HG02763 (cell line): ENCODE results near the gene CDC42SE2.
A peak's percentile ranks its signal among the peaks of the same experiment; 100 is the strongest.
"Not testable (repeated sequence)": the region's sequence is repeated elsewhere in the genome, so short reads cannot be mapped to it uniquely, and the experiment has no call there.

Source experiments
- ATAC-seq: cut with Tn5 transposase; IDR thresholded peaks from one replicate; pipeline ENCODE4 v1.9.1; 2021; ENCODE audit warnings: mild to moderate bottlenecking, moderate library complexity; ENCODE audit not compliant: unreplicated experiment

The CDC42SE2 gene

DNA sequence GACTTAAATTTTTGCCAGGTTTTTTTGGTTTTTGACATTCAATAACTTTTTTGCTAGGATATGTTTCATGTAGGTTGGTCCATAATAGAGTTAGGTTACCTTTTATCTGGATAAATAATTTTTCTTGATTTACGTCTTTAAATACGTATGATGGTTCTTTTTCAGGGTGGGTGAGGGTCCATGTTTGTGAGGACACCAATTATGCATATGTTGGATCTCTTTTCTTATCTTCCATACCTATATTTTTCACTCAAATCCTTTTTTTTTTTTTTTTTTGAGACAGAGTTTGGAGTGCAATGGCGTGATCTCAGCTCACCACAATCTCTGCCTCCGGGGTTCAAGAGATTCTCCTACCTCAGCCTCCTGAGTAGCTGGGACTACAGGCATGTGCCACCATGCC lies 17.3 kb upstream of the CDC42SE2 start:
- no peak for ATAC-seq

DNA sequence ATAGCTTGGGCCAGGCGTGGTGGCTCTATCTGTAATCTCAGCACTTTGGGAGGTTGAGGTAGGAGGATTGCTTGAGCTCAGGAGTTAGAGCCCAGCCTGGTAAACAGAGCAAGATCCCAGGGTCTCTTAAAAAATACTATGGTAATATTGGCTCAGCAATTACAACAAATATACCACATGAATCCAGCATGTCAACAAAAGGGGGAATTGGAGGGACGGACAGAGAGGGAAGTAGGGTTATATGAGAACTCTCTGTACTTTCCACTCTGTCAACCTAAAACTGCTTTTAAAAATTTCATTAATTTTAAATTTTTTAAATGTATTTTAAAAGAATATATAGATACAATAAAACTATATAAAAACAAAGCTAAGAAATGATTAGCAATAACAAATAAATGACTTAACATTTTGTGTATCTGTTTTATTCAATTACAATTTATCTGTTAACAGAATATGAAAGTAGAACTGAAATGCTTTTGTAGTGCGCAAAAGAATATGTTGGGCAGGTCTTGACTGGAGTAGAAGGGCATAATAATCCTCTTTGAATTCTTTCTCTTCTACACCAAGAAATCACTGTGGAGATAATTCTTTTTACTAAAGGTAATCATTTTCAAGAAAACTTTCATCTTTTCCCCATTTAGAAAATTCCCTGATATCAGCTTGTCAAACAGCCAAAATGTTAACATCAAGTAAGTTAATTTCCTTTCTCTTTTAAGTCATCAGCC lies 12.9 kb upstream of the CDC42SE2 start:
- ATAC-seq: no peak

DNA sequence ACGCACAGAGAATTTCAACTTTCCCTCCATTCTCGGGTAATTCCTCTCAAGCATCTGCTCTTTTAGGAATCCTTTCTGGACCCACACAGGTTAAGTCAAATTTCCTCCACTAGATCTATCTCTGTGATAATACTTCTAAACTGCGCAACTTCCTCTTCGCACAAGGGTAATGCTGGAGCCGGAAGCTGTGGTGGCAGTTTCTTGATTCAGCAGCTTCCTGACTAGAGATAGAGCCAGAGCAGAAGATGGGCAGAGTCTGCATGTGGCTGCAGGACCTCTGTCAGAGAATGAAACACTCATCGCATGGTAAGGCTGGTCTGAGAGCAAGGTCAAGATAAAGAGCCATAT lies 11.1 kb upstream of the CDC42SE2 start:
- peak; percentile 78 for ATAC-seq

DNA sequence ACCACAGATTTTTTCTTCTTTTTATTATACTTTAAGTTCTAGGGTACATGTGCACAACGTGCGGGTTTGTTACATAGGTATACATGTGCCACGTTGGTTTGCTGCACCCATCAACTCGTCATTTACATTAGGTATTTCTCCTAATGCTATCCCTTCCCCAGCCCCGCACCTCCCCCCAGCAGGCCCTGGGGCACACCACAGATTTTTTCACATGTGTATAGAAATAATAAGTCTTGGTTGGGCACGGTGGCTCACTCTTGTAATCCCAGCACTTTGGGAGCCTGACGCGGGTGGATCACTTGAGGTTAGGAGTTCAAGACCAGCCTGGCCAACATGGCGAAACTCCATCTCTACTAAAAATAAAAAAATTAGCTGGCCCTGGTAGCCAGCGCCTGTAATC lies 9.8 kb upstream of the CDC42SE2 start:
- not testable (repeated sequence) for ATAC-seq

DNA sequence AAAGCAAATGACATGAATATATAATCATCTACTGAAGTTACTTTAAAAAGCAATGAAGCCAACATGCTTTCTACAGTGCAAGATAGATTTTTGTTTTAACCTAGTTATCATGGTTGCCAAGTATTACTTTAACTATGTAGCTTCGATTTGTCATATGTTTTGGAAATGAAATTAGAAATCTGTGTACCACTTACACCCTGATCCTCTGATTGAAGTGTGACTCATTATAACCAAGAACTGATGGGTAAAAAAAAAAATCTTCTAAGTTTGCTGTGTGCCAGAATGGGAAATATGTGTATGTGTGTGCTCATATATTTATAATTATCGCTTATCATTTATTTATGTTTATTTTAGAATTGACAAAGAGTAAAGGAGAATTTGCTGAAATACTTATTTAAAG lies 9.1 kb upstream of the CDC42SE2 start:
- no peak for ATAC-seq

DNA sequence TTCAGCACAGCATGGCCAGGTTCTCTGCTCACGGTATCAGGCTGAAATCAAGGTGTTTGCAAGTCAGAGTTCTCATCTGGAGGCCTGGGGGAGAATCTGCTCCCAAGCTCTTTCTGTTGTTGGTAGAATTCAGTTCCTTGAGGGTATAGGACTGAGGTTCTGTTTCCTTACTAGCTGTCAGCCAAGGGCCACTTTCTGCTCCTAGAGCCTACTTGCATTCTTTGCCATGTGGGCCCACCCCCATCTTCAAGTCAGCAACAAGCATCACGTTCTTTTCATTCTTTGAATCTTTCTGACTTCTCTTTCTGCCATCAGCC lies 7.4 kb upstream of the CDC42SE2 start:
- no peak for ATAC-seq

DNA sequence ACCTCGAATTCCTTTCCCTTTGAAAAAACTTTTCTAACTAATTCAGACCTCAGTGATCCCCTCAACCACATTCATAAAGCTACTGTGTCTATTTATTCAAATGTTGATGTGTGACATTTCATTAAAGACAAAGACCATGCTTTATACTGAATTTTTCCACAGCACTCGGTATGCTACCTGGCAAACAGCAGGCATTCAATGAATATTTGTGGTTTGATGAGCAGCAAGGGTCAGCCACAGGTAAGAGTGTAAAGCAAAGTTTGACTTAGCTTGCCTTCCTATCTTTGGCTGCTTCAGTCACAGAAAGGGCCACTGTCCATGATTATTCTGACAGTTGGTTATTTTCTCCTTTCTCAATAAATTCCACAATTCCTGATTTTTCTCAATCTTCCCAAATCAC lies 5.1 kb upstream of the CDC42SE2 start:
- no peak for ATAC-seq

DNA sequence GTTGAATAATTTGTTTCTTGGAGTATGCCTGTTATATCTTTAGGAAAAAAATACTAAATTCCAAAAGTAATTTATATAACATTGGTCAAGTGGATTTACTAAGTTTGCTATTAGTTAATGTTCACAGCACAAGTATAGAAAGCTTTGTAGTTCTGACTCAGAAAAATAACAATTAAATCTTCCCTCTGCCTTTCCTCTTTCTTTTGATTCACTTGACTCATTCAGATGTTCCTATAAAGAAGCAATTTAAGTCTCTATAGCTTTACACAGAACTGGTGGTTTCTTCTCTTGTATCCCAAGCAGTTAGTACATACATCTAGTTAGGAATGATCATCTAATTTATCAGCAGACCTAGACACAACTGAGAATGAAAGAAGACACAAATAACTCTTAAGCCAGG lies 4.5 kb upstream of the CDC42SE2 start:
- ATAC-seq: no peak

DNA sequence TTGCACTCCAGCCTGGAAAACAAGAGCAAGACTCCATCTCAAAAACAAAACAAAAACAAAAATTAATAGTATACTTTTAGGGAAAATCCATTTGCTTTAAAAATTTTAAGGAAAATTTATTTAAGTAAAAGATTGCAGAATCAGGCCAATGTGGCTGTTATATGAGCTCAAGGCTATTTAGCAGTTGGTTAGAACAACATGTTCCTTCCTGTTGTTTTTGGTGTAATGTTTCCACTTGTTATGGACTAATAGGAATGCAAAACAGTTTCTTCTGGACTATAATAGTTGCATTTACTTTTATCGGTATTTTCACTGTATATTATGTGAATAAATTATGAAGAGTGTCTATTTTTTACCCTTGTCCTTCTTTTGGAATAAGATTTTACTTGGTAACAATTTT lies 3.0 kb upstream of the CDC42SE2 start:
- ATAC-seq: no peak

DNA sequence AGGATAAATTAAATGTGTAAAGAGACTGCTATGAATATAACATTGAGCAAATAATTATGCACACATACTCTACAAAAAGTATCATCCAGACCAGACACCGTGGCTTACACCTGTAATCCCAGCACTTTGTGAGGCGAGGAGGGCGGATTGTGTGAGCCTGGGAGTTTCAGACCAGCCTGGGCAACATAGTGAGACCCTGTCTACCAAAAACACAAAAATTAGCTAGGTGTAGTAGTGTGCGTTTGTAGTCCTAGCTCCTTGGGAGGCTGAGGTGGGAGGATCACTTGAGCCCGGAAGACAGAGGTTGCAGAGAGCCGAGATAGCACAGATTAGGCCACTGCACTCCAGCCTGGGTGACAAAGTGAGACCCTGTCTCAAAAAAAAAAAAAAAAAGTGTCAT lies 2.4 kb upstream of the CDC42SE2 start:
- ATAC-seq: no peak

DNA sequence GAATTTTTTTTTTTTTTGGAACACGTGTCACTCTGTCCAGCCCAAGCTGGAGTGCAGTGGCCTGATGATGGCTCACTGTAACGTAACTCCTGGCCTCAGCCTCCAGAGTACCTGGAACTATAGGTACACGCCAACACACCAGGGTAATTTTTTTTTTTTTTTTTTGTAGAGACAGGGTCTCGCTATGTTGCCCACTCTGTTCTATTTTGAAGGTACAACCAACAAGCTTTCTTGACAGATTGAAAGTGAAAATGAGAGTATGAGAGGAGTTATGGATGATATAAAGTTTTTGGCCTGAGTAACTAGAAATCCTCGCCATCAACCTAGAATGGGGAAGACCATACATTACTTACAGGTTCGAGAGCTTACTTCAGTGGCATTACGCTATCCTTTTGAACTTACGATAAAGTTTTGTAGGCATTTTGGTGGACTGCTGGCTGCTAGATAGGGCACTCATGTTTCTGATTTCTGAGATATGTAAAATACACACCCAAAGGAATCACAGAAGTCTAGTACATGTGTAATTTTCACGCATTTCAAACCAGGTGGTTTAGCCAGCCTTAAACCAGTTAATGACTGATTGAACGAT lies 806 bp upstream of the CDC42SE2 start:
- ATAC-seq: peak; percentile 8

DNA sequence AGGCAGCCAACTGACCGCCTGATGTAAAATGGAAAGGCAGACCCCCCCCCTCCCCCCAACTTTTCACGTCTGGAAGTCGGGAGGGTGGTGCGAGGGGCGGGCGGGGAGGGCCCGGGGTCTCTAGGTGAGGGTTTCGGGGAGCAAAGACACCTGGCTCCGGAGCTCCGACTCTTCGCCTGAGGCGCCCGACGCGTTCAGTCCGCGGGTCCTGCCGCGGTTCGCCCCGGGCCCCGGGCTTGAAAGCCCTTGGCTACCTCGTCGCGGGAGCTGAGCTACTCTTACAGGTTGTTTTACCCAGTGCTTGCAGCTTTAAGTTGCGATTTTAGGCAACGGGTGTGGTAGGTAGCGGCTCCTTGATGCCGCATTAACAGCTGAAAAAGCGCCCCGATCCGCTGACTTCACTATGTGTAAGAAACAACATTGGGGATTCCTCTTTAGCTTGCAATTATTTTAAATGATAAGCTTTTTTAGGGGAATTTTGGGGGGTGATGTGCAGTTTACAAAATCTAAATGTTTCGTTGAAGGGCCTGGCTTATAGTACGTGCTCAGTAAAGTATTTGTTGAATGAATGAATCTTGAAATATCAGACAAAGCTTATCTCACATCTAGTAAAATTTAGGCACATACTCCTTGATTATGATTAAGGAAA lies 722 bp downstream of the CDC42SE2 start:
- peak; percentile 3 for ATAC-seq

DNA sequence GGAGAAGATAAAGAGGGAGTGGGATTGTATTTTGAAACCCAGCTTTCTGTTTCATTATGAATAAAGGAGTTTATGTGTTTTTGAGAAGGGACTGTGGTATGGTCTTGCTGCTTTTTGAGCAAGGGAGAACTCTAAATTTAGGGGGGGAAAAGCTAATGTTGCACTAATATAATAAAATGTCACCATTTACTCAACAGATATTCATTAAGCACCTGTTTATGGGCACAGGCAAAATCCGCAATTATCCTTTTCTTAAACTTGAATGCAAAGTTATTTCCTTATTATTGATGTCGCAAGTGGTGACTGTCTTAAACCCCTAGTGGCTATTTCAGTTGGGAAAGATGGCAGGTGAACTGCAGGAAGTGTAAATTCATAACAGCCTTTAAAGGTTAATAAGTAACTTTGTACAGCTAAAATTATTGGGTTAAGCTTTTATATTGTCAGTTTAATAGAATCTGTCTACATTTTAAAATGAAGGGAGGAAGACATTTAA lies 1.5 kb downstream of the CDC42SE2 start:
- peak; percentile 26 for ATAC-seq

DNA sequence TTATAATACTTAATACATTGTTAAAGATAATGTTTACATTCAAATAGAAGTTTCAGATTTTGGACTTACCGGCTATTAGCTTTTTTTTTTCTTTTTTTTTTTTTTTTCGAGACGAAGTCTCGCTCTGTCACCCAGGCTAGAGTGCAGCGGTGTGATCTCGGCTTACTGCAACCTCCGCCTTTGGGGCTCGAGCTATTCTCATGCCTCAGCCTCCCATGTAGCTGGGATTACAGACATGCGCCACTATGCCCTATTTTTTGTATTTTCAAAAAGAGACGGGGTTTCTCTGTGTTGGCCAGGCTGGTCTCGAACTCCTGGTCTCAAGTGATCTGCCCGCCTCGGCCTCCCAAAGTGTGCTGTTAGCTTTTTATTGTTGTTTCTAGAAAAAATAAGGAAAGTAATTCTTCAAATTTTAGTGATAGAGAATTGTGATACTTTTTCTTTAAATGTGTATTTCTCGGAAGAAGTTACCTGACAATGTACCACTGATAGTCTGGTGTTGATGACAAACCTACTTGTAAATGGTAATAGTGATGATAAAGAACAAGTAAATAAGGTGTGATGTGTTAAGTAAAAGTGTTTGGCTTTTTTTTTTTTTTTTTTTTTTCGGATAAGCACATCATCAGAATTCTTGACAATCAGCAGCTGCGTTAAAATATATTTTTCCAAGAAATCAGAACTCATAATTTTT lies 2.7 kb downstream of the CDC42SE2 start:
- ATAC-seq: no peak

DNA sequence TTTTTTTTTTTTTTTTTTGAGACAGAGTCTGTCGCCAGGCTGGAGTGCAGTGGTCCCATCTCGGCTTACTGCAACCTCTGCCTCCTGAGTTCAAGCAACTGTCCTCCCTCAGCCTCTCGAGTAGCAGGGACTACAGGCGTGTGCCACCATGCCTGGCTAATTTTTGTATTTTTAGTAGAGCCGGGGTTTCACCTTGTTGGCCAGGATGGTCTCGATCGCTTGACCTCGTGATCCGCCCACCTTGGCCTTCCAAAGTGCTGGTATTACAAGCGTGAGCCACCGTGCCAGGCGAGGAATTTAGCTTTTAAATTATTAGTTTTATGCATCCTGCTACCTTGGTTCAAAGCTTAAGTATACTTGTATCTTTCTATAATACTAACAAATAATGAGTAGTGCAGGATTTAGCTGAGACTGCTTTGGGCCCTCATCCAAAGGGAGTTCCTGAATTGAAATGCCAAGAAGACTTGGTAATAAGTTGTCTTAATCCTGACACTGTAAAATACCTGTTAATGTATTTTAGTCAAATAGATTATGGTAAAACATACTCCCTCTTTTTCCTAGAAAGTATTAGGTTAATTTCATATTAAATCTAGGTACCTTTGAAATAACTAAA lies 5.0 kb downstream of the CDC42SE2 start:
- ATAC-seq: no peak

DNA sequence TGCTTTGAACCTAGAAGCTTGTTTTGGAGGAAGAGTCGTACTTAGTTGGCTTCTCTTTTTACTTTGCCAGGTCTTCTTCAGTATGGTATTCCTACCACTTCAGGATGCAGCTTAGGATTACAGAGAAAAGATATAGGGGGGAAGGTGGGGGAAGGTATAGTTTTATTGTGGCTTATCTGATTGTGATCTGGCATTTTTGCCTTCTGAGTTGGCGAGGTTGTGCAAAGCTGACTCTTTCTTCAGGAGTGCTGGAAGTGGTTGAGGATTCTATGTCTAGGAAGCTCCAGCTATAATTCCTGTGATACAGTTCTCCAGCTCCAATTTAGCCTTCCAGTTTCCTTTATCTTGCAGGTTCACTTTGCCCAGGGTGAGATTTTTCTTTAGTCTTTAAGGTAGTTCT lies 7.0 kb downstream of the CDC42SE2 start:
- no peak for ATAC-seq

DNA sequence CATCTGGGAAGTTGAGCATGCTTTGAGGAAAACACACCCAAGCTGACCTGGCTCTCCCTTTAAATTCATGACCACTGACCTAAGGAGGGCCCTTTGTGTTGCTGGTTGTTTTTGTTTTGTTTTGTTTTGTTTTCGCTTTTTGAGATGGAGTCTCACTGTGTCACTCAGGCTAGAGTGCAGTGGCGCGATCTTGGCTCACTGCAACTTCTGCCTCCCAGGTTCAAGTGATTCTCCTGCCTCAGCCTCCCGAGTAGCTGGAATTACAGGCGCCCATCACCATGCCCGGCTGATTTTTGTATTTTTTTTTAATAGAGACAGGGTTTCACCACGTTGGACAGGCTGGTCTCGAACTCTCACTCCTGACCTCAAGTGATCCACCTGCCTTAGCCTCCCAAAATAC lies 8.0 kb downstream of the CDC42SE2 start:
- ATAC-seq: not testable (repeated sequence)

DNA sequence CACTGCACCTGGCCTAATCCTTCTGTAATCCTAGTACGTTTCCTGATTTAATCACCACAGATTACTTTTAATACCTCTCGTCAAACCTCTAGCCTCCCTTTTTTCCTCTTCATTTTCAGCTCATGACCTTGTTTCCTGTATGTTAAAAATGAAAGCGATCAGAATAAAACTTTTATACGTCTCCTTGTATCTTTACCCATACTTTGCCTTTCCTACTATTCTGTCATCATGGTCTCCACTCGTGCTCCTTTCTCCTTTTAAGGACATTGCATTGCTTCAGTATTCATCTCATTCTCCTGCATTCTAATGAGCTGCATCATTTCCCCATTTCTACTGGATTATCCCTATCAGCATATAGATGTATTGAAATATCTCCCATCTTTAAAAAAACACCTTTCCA lies 8.5 kb downstream of the CDC42SE2 start:
- no peak for ATAC-seq

DNA sequence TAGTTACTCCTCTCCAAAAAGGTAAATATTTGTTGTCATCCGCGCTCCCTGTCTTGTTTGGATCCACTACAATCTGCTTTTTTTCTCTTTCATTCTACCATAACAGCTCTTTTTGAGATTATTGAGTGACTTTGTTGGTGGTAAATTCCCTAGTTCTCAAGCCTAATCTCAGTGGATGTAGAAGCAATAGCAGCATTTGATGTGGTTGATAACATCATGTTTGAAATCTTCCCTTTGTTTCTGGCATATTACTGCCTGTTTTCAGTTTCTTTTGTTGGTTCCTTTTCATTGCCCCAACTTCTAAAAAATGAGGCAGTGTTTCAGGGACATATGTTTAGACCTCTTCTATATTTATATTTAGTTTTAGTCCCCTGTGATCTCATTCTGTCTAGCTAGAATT lies 8.9 kb downstream of the CDC42SE2 start:
- ATAC-seq: no peak

DNA sequence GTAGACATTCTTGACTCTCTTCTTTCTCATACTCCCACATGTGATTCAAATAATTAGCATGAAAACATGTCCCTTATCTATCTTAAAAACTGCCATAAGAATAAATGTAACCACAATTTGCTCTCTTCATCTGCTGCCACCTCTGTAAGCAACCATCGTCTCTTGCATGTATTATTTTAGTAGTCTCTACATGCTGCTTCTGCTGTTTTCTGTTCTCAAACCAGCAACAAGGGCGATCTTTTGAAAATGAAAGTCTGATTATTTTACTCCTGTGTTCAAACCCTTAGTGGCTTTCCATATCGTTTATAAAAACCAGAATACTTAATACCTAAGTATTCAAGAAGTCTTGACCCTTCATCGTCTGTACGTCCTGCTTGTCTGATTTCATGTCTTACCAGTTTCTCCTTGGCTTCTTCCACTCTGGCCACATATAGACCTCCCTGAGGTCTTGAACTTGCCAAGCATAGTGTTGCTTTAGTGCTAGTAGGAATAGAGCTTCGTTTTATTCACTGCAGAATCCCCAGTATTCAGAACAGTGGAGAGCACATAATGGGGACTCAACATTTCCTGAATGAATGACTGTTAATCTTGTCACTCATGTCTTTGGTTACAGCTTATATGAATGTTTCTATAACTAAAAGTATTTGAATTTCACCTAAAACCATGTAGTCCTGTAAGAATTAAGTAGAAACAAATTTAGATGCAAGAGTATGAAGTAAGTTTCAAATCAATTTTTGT lies 10.6 kb downstream of the CDC42SE2 start:
- no peak for ATAC-seq

DNA sequence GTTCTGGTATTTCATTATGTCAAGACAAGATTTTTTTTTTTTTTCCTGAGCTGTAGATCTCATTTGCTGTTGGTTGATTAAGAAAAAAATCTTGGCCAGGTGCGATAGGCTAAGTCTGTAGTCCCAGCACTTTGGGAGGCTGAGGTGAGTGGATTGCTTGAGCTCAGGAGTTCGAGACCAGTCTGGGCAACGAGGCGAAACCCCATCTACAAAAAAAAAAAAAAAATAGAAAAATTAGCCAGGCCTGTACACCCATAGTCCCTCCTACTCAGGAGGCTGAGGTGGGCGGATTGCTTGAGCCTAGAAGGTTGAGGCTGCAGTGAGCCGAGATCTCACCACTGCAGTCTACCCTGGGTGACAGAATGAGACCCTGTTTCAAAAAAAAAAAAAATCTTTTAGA lies 12.2 kb downstream of the CDC42SE2 start:
- ATAC-seq: no peak
